ENCODE results near the gene KRT13. TPM values are rescaled to one million over a fixed set of nuclear protein-coding genes. Genes with fewer than 3 reads are reported as not detected.

Gene KRT13
- total and polyA plus RNA-seq, 2 of the 4 experiments (the other 2 are of a cell fraction): 0.18 to 0.56 TPM

DNA sequence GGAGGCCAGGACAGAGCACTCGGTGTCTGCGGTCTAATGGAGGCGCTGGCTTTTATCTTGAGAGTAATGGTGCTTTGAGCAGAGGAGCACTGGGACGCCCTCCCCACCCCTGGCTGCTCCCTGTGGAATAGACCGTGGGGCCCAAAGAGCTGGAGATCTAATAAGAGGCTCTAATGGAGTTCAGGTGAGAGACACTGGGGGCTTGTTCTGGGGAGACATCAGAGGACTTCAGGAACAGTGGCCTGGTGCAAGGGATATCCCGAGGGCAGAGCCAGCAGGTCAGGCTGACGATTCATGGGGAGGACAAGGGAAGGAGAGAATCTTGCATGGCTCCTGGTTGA, 32.2 kb upstream of the KRT13 start:
- WGBS, 2 experiments (ENCODE audit: extremely low coverage in 2 of 2, insufficient read length in 1 of 2): 90% methylated on average over 2 of the region's 7 CpGs; no CpG with 5 or more reads in 1 of the 2 experiments
- peak overlapping the region; percentile 33 for H3K18ac ChIP-seq (ENCODE audit: low read depth, low read length)
- H3K14ac ChIP-seq (replicated peaks; ENCODE audit: low read depth, low read length): peak overlapping the region; percentile 10
- dilution Hi-C loops (cut with HindIII; ENCODE audit: low sequenced_read_pairs, unreplicated experiment) (no loop called here), in situ Hi-C loops (cut with MboI; ENCODE audit: low sequenced_read_pairs) (no loop called here), intact Hi-C loops (cut with micrococcal nuclease) (no loop called here)
- peaks cover 16% of the 10 kb centered on the region for H3K4me1 ChIP-seq (ENCODE audit: control insufficient read depth, insufficient read depth, low read length)
- no peaks in the 10 kb centered on the region for H3K27me3 ChIP-seq (ENCODE audit: control insufficient read depth, insufficient read depth, low read length)
- peaks cover 11% of the 10 kb centered on the region for H3K9me1 ChIP-seq (ENCODE audit: insufficient read depth, low read length)
- H4K20me1 ChIP-seq (ENCODE audit: insufficient read depth, low read length): no peaks in the 10 kb centered on the region
- no peaks in the 10 kb centered on the region for H3K9me3 ChIP-seq (ENCODE audit: control insufficient read depth, insufficient read depth, low read length)
- peak overlapping the region; percentile 92 for H2AK5ac ChIP-seq (ENCODE audit: low read depth, low read length)
- H3K23ac ChIP-seq (ENCODE audit: low read depth, low read length): 0 out of 2 replicates have a peak overlapping the region, but pooled peaks have one; percentile 56
- H3K4me3 ChIP-seq (ENCODE audit: insufficient read depth, low read depth, low read length): no peak overlapping the region
- DNase-seq (no peak), ATAC-seq (ENCODE audit: low read depth) (no peak)
- ChIA-PET POLR2A (ENCODE audit: unreplicated experiment) (no interaction called here), CTCF (interaction anchor here (0.6 to 1.6 kb wide), 2 partner anchors 11 kb away, joined by 3 to 7 read pairs; no protein-coding TSS in a partner anchor)
- peak overlapping the region; percentile 74 for H2BK20ac ChIP-seq (ENCODE audit: low read depth, low read length)
- H4K91ac ChIP-seq (ENCODE audit: insufficient read depth, low read depth, low read length): peak overlapping the region; percentile 70
- BruUV-seq (replicated peaks): no TSS peak
- no peak overlapping the region for H3K27ac ChIP-seq (ENCODE audit: insufficient read depth, low read length)
- H3K79me1 ChIP-seq (ENCODE audit: low read depth in 1 of 2, low read length in 2 of 2): no peaks in the 10 kb centered on the region
- H2AK9ac ChIP-seq (replicated peaks; ENCODE audit: low read depth, low read length, poor library complexity): peak overlapping the region; percentile 77
- no peak for TF ChIP-seq BHLHE40 (IDR thresholded peaks at IDR 0.05; ENCODE audit: low read depth, low read length)
- no peak for TF ChIP-seq CEBPB (IDR thresholded peaks at IDR 0.05; ENCODE audit: low read depth, low read length)
- no peak for TF ChIP-seq RCOR1 (IDR thresholded peaks at IDR 0.05; ENCODE audit: insufficient replicate concordance, low read length)
- no peak for TF ChIP-seq MXI1 (IDR thresholded peaks at IDR 0.05; ENCODE audit: borderline replicate concordance, low read depth, low read length)
- TF ChIP-seq, protein P1, sequence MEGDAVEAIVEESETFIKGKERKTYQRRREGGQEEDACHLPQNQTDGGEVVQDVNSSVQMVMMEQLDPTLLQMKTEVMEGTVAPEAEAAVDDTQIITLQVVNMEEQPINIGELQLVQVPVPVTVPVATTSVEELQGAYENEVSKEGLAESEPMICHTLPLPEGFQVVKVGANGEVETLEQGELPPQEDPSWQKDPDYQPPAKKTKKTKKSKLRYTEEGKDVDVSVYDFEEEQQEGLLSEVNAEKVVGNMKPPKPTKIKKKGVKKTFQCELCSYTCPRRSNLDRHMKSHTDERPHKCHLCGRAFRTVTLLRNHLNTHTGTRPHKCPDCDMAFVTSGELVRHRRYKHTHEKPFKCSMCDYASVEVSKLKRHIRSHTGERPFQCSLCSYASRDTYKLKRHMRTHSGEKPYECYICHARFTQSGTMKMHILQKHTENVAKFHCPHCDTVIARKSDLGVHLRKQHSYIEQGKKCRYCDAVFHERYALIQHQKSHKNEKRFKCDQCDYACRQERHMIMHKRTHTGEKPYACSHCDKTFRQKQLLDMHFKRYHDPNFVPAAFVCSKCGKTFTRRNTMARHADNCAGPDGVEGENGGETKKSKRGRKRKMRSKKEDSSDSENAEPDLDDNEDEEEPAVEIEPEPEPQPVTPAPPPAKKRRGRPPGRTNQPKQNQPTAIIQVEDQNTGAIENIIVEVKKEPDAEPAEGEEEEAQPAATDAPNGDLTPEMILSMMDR (conservative IDR thresholded peaks at IDR 0.05; ENCODE audit: low read depth, low read length): no peak
- no peak for TF ChIP-seq MAZ (IDR thresholded peaks at IDR 0.05; ENCODE audit: borderline replicate concordance, low read depth, low read length)
- no peak for TF ChIP-seq SMC3 (IDR thresholded peaks at IDR 0.05; ENCODE audit: low read depth, low read length)
- TF ChIP-seq POLR2A (IDR thresholded peaks at IDR 0.05; ENCODE audit: low read depth, low read length): no peak
- TF ChIP-seq FOS (IDR thresholded peaks at IDR 0.05; ENCODE audit: low read depth, low read length): no peak
- TF ChIP-seq NFE2L2 (IDR thresholded peaks at IDR 0.05; ENCODE audit: low read depth, low read length): no peak
- TF ChIP-seq, protein P2, sequence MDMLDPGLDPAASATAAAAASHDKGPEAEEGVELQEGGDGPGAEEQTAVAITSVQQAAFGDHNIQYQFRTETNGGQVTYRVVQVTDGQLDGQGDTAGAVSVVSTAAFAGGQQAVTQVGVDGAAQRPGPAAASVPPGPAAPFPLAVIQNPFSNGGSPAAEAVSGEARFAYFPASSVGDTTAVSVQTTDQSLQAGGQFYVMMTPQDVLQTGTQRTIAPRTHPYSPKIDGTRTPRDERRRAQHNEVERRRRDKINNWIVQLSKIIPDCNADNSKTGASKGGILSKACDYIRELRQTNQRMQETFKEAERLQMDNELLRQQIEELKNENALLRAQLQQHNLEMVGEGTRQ (IDR thresholded peaks at IDR 0.05; ENCODE audit: low read depth, low read length): no peak
- H2AFZ ChIP-seq (replicated peaks; ENCODE audit: low read length, poor library complexity): peak overlapping the region; percentile 48
- H4K5ac ChIP-seq (ENCODE audit: low read depth, low read length): peak overlapping the region; percentile 9; the same call in 1 of the 2 replicates
- H2BK5ac ChIP-seq (ENCODE audit: low read depth, low read length, poor library complexity, severe bottlenecking): no peak overlapping the region
- peak overlapping the region; percentile 32; the same call in 2 of the 3 replicates for H2BK15ac ChIP-seq (ENCODE audit: low read depth, low read length)
- H2BK120ac ChIP-seq (ENCODE audit: low read depth, low read length): peak overlapping the region; percentile 77; the same call in 1 of the 2 replicates
- H3K4ac ChIP-seq (ENCODE audit: low read depth, low read length): peak overlapping the region; percentile 68
- no peak overlapping the region for H3K56ac ChIP-seq (ENCODE audit: extremely low read depth, insufficient read depth, low read length)
- no peak overlapping the region for H3K4me2 ChIP-seq (ENCODE audit: low read depth, low read length)
- peak overlapping the region; percentile 29 to 62; a peak in 2 of 4 replicates for H4K8ac ChIP-seq (ENCODE audit: low read depth in 2 of 2, low read length in 2 of 2)
- no peak overlapping the region for H3K9ac ChIP-seq (ENCODE audit: low read depth, low read length)
- H3K36me3 ChIP-seq (ENCODE audit: control insufficient read depth, insufficient read depth, low read length): no peaks in the 10 kb centered on the region

Data from IMR-90 (cell line).